HG02759 (cell line): ENCODE measurements around the gene RBM20.

Experiments
- ATAC-seq: cut with Tn5 transposase; IDR thresholded peaks from one replicate; pipeline ENCODE4 v1.9.1; 2021; ENCODE audit warnings: mild to moderate bottlenecking, moderate library complexity; ENCODE audit not compliant: unreplicated experiment

The RBM20 gene

DNA sequence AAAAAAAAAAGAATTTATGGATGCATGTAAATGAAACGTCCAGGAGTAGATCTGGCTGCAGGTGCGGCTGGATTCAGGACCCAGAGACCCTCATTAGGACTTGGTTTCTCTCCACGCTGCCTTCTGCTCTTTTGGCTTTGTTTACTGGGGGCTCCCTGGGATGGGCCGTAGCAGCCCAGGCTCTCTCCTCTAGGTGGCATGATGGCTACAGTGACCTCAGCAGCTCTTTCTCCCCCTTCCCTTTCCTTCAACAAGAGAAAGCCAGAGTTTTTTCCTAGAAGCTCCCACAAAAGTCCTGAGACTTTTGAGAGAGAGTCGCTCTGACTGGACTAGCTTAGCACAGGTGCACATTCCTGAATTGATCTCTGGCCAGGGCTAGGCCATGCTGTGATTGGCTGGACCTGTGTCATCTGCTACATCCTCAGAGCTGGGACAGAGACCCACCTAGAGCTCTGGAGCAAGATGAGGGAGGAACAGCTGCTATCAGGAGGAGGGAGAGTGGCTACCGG, 159.7 kb downstream of the RBM20 start:
- peak; percentile 45 for ATAC-seq

DNA sequence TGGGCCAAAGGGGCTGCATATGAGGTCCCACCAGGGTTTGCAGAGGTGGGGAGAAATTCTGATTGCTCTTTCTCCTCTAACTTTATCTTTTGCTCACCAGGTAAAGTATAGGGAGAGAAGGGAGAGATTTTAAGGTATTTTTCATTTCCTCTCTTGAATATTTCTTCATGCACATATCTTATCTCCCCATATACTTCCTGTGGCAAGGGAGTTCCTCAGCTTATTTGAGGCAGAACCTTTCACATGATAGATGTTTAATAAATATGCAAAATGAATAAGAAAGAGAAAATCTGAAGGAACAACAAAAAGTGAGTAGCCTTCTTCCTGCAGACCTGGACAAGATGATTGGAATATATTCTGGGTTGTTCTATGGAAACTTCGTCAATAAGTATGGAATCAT, 160.2 kb downstream of the RBM20 start:
- no peak for ATAC-seq

DNA sequence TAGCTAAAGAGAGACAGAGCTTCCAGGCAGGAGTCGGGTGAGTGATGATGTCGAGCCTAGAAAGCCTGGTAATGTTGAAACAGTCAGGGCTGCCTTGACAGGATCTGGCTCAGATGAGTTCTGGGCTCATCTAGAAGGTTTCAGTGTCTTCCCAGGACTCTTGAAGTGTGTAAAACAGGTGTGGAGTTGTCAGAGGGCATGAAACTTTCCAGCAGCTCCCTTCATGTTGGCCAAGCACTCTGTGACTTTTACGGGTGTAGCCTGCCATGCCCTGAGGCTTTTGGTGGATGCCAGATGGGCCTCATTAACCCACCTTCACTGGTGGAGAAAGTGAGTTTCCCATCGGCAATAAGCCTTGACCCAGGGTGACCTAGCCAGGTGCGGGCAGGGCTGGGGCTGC, 161.2 kb downstream of the RBM20 start:
- ATAC-seq: no peak

DNA sequence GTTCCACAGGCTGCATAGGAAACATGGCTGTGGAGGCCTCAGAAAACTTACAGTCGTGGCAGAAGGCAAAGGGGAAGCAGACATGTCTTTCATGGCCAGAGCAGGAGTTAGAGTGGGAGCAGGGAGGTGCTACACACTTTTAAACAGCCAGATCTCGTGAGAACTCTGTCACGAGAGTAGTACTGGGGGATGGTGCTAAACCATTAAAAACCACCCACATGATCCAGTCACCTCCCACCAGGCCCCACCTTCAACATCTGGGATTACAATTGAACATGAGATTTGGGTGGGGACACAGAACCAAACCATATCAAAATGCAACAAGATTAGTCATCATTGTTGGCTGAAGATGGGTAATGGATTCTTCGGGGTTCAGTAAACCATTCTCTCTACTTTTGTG, 162.2 kb downstream of the RBM20 start:
- ATAC-seq: no peak

DNA sequence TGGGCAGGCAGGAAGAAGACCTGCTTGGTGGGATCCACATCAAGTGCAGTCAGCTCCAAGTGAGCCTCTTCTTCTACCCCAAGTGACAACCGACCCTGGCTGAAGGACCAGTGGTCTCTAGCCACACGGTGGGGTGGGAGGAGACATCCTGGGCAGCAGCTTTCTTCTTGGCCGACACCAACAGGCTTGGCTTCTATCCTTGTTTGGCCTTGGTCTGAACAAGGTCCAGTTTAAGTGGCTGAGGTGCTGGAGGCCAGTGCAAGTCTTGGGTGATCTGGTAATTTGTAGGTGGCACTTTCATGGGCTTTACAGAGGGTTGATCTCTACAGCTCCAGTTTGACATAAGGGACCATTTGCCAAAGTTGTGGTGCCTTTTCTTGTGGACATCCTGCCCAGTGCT, 164.0 kb downstream of the RBM20 start:
- ATAC-seq: no peak

GRCh38 chr10:110808615-110809014, 164.5 kb downstream of the RBM20 start:
- ATAC-seq: no peak

DNA sequence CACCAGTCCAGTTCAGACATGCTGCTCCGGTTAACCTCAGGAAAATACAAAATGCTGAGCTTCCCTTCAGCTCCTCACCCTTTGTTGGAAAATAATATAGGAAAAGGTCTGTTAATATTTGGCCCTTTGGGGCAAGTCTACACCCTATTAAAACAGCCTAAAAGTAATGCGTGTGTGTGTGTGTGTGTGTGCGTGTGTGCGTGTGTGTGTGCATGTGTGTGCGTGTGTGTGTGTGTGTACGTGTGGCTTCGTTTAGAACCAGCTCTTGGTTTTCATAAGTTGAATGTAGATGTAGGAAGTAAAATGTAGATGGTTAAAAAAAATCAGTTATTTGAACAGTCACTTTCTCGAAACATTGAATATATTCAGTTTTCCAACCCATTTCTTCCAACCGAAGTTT, 166.5 kb downstream of the RBM20 start:
- no peak for ATAC-seq

GRCh38 chr10:110811791-110812581, 167.8 kb downstream of the RBM20 start:
- no peak for ATAC-seq

GRCh38 chr10:110812583-110812982, 168.4 kb downstream of the RBM20 start:
- ATAC-seq: no peak

DNA sequence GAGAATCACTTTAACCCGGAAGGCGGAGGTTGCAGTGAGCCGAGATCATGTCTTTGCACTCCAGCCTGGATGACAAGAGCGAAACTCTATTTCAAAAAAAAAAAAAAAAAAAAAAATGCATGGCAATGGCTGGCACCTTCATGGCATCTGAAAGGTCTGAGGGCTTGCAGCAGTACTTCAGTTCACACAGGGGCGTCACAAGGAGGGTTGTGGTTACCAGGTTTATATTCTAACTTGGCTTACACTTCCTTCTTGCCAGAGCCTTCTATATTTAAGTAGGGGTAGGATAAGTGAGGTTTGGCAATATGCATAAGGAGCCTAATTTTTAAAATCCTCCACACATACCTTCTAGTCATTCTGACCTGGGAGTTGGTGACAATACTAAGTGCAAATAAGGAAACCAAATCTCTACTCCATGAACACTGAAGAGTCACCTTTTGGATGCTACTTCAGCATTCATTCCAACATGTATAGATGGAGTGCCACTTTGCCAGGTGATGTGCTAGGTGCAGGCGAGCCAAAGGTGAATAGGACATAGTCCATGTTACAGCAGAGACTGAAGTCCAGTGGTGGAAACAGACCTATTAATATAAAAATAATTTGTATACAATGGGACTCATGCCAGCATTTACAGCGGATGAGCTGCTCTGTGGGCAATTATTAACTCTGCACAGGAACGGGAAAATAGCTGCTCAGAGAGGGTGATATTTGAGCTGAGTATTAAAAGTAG, 169.8 kb downstream of the RBM20 start:
- ATAC-seq: no peak

- peak; percentile 86 for ATAC-seq
Measured at GRCh38 chr10:110815354-110816004, 171.3 kb downstream of the RBM20 start.

GRCh38 chr10:110817614-110818013, 173.5 kb downstream of the RBM20 start:
- ATAC-seq: no peak

- no peak for ATAC-seq
Measured at GRCh38 chr10:110818311-110819256, 174.4 kb downstream of the RBM20 start.

GRCh38 chr10:110820321-110820814, 176.2 kb downstream of the RBM20 start:
- no peak for ATAC-seq

GRCh38 chr10:110821508-110821907, 177.4 kb downstream of the RBM20 start:
- ATAC-seq: no peak

DNA sequence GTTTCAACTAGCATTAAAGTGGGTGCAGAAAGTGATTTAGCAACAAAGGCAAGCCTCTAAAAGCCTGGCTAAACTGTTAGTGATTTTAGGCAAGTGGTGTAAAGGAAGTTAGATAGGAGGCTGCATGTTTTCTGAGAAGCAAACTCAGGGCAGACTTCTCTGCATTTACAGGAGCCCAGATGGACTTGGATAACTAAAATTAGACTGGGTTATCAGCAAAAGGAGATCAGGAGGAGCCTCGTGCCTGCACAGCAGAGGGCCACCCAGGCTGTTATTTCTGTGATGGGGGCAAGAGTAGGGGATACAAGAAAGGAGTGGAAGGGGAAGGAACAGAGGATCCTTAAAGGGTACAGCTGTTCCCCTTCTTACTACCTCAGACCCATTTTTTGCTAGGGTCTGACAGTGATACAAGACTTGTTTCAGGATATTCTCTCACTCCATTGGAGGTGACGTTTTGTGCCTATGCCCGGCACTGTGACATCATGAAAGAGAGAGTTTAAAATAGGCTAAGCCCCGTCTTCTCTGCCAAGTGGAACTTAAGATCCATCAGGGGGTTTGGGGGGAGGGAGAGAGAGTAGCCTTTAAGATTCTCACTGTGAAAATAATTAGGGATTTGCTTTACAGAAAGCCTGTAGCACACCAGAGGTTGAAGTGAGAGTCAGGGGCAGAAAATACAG, 178.0 kb downstream of the RBM20 start:
- no peak for ATAC-seq

GRCh38 chr10:110822712-110823311, 178.7 kb downstream of the RBM20 start:
- ATAC-seq: no peak

DNA sequence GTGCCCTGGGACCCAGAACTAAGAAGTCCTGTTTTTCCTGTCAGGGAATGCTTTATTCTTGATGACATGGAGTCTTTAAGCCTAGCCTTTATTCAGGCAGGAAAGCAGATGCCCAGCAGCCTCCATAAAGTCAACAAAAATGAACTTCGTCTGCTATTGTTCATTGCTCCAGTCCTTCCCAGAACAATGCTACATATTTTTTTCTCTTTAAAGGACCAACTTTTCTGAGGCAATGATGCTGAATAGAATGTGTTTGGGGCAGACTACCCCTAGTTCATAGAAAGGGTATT, 180.0 kb downstream of the RBM20 start:
- no peak for ATAC-seq

GRCh38 chr10:110824660-110825059, 180.5 kb downstream of the RBM20 start:
- ATAC-seq: no peak

DNA sequence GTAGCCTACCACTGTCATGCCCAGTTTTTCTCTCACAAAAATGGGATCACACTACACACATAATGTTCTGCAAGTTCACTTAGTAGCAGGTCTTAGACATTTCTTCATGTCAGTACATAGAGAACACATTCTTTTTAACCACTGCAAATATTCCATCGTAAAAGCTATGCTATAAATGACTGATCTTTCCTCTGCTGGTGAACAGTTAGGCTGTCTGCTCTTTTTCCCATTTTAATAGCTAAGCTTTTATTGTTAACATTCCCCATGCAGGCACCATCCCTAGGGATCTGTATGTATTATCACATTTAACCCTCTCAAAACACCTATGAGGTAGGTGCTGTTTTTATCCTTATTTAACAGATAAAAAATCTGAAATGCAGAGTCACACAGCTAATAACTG, 181.4 kb downstream of the RBM20 start:
- ATAC-seq: no peak
